Suppressor macrophage treated with lipopolysaccharide for 1 hour (primary cell): Measurements from ENCODE around the gene AARS1.
"Not testable (repeated sequence)": the region's sequence is repeated elsewhere in the genome, so short reads cannot be mapped to it uniquely, and the experiment has no call there.

Experiments
- DNase-seq, 3 donors: peaks; one replicate each; pipeline ENCODE4 v3.0.0-alpha.2; 2020 to 2022

The AARS1 gene

GRCh38 chr16:70270176-70270575 is 19.1 kb downstream of the AARS1 start:
- no peak for DNase-seq

GRCh38 chr16:70269471-70269870 is 19.8 kb downstream of the AARS1 start:
- DNase-seq = no peak

- not testable (repeated sequence) for DNase-seq
Measured at GRCh38 chr16:70267922-70268321, 21.4 kb downstream of the AARS1 start.

GRCh38 chr16:70267516-70267915 is 21.8 kb downstream of the AARS1 start:
- DNase-seq = peak; percentile 53 to 70 (median 67)

GRCh38 chr16:70259903-70260302 is 29.4 kb downstream of the AARS1 start:
- DNase-seq = not testable (repeated sequence)

GRCh38 chr16:70258946-70259345 is 30.4 kb downstream of the AARS1 start:
- DNase-seq = no peak

GRCh38 chr16:70258065-70258464 is 31.2 kb downstream of the AARS1 start:
- no peak for DNase-seq

- no peak for DNase-seq
Measured at GRCh38 chr16:70257391-70257790, 31.9 kb downstream of the AARS1 start.

GRCh38 chr16:70255574-70255973 is 33.7 kb downstream of the AARS1 start:
- DNase-seq = no peak

- no peak for DNase-seq
Measured at GRCh38 chr16:70254965-70255286, 34.4 kb downstream of the AARS1 start.

GRCh38 chr16:70254180-70254964 is 34.9 kb downstream of the AARS1 start:
- DNase-seq = no peak

- peak; percentile 54 to 72 (median 55) for DNase-seq
Measured at GRCh38 chr16:70253291-70254106, 35.8 kb downstream of the AARS1 start.

- DNase-seq = peak; percentile 4 to 36 (median 26)
Measured at GRCh38 chr16:70252355-70252988, 36.8 kb downstream of the AARS1 start.

- DNase-seq = peak; percentile 96 to 97 (median 96)
Measured at GRCh38 chr16:70251629-70252354, 37.5 kb downstream of the AARS1 start, which contains the start of gene EXOSC6. EXOSC6 (minus strand) TSS chr16:70251940; CDS start chr16:70251900, 40 bp downstream.

GRCh38 chr16:70250748-70251628 is 38.3 kb downstream of the AARS1 start:
- DNase-seq = peak; percentile 52 to 82 (median 66)

- not testable (repeated sequence) for DNase-seq
Measured at GRCh38 chr16:70249697-70250096, 39.6 kb downstream of the AARS1 start.

- peak; percentile 28 to 38 (median 34) for DNase-seq
Measured at GRCh38 chr16:70238773-70239172, 50.5 kb downstream of the AARS1 start.

GRCh38 chr16:70231831-70232230 is 57.5 kb downstream of the AARS1 start:
- DNase-seq = not testable (repeated sequence)

- DNase-seq = not testable (repeated sequence)
Measured at GRCh38 chr16:70226024-70226423, 63.3 kb downstream of the AARS1 start.

- DNase-seq = not testable (repeated sequence)
Measured at GRCh38 chr16:70225430-70225829, 63.9 kb downstream of the AARS1 start.

- not testable (repeated sequence) for DNase-seq
Measured at GRCh38 chr16:70224645-70225044, 64.7 kb downstream of the AARS1 start.
